Thoracic aorta (tissue), 2 donors: ENCODE measurements around the gene ATG14. TPM values are rescaled to one million over a fixed set of nuclear protein-coding genes. Genes with fewer than 3 reads are reported as not detected.
A peak's percentile ranks its signal among the peaks of the same experiment; 100 is the strongest.

ENCODE experiments used
- ATAC-seq: fragments of 150-250 bp; one replicate; pipeline ENCODE4 v1.8.0; 2017; ENCODE audit warnings: low read depth; ENCODE audit not compliant: insufficient number of reproducible peaks, low FRiP score
- DNase-seq: peaks from one replicate; pipeline ENCODE4 v3.0.0-alpha.2; 2020; ENCODE audit warnings: low spot score
- H3K27ac ChIP-seq, 2 donors: fragments of 200-600 bp; sonication (generic); 1 replicate in 1 of 2; 2 replicates in 1 of 2; pipeline ENCODE4 v1.5.1; 2016; ENCODE audit warnings: mild to moderate bottlenecking in 2 of 2, moderate library complexity in 2 of 2
- H3K27me3 ChIP-seq: fragments of 200-600 bp; sonication (generic); replicated peaks from 2 replicates; pipeline ENCODE4 v1.6.0; 2016; ENCODE audit warnings: mild to moderate bottlenecking; ENCODE audit not compliant: insufficient read depth
- H3K36me3 ChIP-seq: fragments of 200-600 bp; sonication (generic); one replicate; pipeline ENCODE4 v1.5.1; 2016
- H3K4me1 ChIP-seq, 2 donors: fragments of 200-600 bp; sonication (generic); 1 replicate in 1 of 2; 2 replicates in 1 of 2; pipeline versions ENCODE4 v1.5.1 to v1.6.0; 2016; ENCODE audit warnings: low read depth in 2 of 2, mild to moderate bottlenecking in 1 of 2; ENCODE audit not compliant: control insufficient read depth in 1 of 2
- H3K4me3 ChIP-seq: fragments of 200-600 bp; sonication (generic); 2 replicates; pipeline ENCODE4 v1.5.1; 2016; ENCODE audit warnings: mild to moderate bottlenecking
- H3K9me3 ChIP-seq: fragments of 200-600 bp; sonication (generic); 2 replicates; pipeline ENCODE4 v1.5.1; 2016
- CTCF ChIP-seq: fragments of 200-600 bp; sonication (generic); IDR thresholded peaks from one replicate; pipeline ENCODE4 v1.5.1; 2019; ENCODE audit warnings: antibody characterized with exemption
- total RNA-seq, 2 donors: library from RNA; depleted of rRNA; stranded (reverse); fragments of >200 nt; gene quantifications; one replicate each; pipeline versions ENCODE4 v1.1.0 to v1.2.3, GENCODE V29; 2016

Gene ATG14
- total RNA-seq, 2 donors from 2014 or later: 19.5 to 26.0 TPM

- DNase-seq (no peak), ATAC-seq (no peak)
- Histone ChIP-seq H3K4me3 (no peak overlapping the region), H3K36me3 (no peaks in the 10 kb centered on the region), H3K9me3 (no peaks in the 10 kb centered on the region), H3K4me1 (peaks cover 4 to 18% of the 10 kb centered on the region in 2 donors), H3K27me3 (no peaks in the 10 kb centered on the region), H3K27ac (no peak overlapping the region)
- no peak for TF ChIP-seq CTCF
Measured at GRCh38 chr14:55449116-55449515, 37.5 kb upstream of the ATG14 start.

GRCh38 chr14:55448141-55448614 is 36.5 kb upstream of the ATG14 start:
- Histone ChIP-seq H3K9me3 (no peaks in the 10 kb centered on the region), H3K4me1 (peaks cover 4 to 18% of the 10 kb centered on the region in 2 donors), H3K36me3 (no peaks in the 10 kb centered on the region), H3K27me3 (no peaks in the 10 kb centered on the region), H3K27ac (no peak overlapping the region), H3K4me3 (no peak overlapping the region)
- DNase-seq: peak; percentile 45
- no peak for TF ChIP-seq CTCF
- peak; percentile 84 for ATAC-seq

DNA sequence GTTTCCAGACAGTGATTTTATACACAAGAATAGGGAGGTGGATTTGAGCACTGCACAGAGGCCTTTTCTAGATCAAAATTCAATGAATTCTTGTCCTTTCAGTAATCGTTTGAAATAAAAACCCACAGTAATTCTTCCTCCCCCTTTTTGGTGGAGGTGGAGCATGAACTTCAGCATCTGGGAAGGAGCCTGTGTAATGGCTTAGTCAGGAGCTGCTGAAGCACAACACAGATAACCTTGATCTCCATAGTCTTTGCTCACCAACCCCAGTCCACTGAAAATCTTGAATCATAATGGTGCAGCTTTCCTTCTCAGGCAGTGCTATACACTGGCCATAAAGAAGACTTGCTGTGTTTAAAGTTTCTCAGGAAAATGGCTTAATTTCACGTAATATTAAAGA is 35.2 kb upstream of the ATG14 start:
- DNase-seq: no peak
- ATAC-seq: no peak
- no peaks in the 10 kb centered on the region for H3K36me3 ChIP-seq
- H3K9me3 ChIP-seq: no peaks in the 10 kb centered on the region
- H3K27ac ChIP-seq: no peak overlapping the region
- H3K27me3 ChIP-seq: no peaks in the 10 kb centered on the region
- peaks cover 4 to 18% of the 10 kb centered on the region in 2 donors for H3K4me1 ChIP-seq
- TF ChIP-seq CTCF: no peak
- no peak overlapping the region for H3K4me3 ChIP-seq

- Histone ChIP-seq H3K9me3 (no peaks in the 10 kb centered on the region), H3K4me1 (peaks cover 4 to 18% of the 10 kb centered on the region in 2 donors), H3K27me3 (no peaks in the 10 kb centered on the region), H3K27ac (no peak overlapping the region), H3K4me3 (no peak overlapping the region), H3K36me3 (no peaks in the 10 kb centered on the region)
- no peak for ATAC-seq
- peak; percentile 56 for TF ChIP-seq CTCF
- DNase-seq: peak; percentile 13
Measured at GRCh38 chr14:55446127-55446736, 34.6 kb upstream of the ATG14 start.

DNA sequence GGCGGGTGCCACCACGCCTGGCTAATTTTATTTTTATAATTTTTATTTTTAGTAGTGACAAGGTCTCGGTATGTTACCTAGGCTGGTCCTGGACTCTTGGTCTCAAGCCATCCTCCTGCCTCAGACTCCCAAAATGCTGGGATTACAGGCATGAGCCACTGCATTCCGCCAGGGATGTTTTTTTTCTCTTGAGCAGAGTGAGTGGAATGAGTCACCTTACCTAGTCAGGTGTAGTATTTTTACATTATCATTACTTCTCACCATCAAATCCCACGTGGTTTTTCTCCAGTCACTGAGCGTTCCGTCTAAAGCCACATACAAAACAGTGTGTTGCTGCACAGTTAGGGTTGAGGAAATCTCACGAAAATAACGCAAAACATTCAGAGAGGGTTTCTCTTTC is 29.7 kb upstream of the ATG14 start:
- no peak for TF ChIP-seq CTCF
- Histone ChIP-seq H3K9me3 (no peaks in the 10 kb centered on the region), H3K36me3 (no peaks in the 10 kb centered on the region), H3K27ac (no peak overlapping the region), H3K4me1 (no peaks in the 10 kb centered on the region), H3K4me3 (no peak overlapping the region), H3K27me3 (no peaks in the 10 kb centered on the region)
- DNase-seq (no peak), ATAC-seq (no peak)
